ENCODE results near the gene PER1. TPM values are rescaled to one million over a fixed set of nuclear protein-coding genes. Genes with fewer than 3 reads are reported as not detected.
A peak's percentile ranks its signal among the peaks of the same experiment; 100 is the strongest.

The PER1 gene
- total RNA-seq, 2 experiments from 2014 or later: 62.2 to 73.3 TPM

DNA sequence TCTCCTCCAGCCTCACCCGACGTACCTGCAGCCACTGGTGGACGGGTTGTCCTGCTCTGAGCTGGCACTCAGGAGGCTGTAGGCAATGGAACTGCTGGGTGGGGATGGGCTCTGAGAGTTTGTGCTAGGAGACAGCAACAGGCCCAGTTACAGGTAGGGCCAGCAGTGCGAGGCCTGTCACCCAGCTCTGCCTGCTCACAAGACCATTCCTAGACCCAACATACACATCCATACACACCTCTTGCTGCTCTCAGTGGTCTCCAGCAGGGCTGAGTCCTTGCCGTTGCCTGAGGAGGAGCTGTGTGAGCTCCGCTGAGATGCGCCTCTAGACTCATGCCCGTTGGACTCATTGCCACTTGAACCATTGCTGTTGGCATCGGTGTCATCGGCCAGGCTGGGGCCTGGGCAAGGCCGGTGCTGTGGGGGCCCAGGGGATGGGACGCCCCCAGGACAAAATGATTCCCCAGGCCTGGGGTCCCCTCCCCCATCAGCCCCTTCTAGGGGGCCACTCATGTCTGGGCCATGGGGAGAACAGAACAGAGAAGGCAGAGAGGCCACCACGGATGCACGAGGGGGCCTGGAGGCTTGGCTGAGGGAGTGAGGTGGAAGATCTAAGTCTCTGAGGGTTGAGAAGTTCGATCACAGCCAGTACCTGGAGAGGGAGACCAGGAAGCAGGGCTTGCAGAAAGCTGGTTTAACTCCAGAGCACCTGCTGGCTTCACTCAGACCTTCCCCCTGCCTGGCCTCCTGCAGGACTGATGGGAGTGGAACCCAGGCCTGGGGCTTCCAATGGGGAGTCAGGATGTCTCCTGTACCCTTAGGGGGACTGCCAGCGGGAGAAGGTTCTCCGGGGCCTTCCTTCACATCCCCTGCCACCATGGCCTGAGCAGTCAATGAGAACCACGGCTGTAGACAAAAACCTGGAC is 1.7 kb downstream of the PER1 start:
- no peak for DNase-seq
- Mint-ChIP-seq H3K27ac (no peak overlapping the region), H3K36me3 (ENCODE audit: low read depth) (peaks cover 17% of the 10 kb centered on the region), H3K4me3 (peak overlapping the region; percentile 84), H3K27me3 (ENCODE audit: low read depth) (no peaks in the 10 kb centered on the region), H3K9me3 (no peaks in the 10 kb centered on the region), H3K4me1 (ENCODE audit: low read depth) (peaks cover 42% of the 10 kb centered on the region)
- CTCF ChIA-PET: interaction anchor here (1.8 kb wide), 1 partner anchor 92 kb away, joined by 7 read pairs; no protein-coding TSS in a partner anchor
- intact Hi-C loops (cut with micrococcal nuclease): loop anchor here (1.0 to 10.0 kb wide), 3 partner anchors 11 to 666 kb away; partner anchors contain the start of genes FXR2, POLR2A and SLC35G6

DNA sequence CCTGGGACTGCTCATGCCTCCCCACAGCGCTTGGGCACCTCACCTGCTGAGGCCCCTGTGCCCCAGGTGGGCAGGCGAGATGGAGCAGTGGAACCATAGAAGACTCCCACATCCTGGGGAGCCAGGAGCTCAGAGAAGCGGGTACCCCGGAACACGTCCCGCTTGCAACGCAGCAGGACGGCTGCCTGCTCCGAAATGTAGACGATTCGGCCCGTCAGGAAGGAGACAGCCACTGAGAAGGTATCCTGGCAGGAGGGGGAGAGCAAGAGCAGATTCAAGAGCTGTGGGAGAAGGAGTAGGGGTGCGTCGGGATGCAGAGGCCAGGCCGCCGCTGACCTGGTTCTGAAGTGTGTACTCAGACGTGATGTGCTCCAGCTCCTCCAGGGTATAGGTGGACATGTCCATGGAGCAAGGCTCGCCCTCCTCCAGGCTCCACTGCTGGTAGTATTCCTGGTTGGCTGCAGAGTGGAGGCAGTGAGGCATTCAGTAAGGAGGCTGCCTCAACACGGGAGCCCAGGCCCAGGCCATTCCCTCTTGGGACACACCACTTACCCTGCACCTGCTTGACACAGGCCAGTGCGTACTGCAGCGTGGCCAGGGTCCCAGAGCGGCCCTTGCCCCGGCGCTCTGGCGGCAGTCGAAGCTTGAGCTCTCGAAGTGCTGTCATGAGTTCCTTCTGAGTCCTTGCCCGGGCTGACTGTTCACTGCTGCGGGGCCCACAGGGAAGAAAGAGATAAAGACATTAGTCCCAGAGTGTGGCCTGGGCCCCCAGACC is 2.6 kb downstream of the PER1 start:
- CTCF ChIA-PET: no interaction called here
- Mint-ChIP-seq H3K27me3 (ENCODE audit: low read depth) (no peaks in the 10 kb centered on the region), H3K4me1 (ENCODE audit: low read depth) (peaks cover 33% of the 10 kb centered on the region), H3K36me3 (ENCODE audit: low read depth) (peaks cover 17% of the 10 kb centered on the region), H3K27ac (no peak overlapping the region), H3K4me3 (no peak overlapping the region), H3K9me3 (no peaks in the 10 kb centered on the region)
- no peak for DNase-seq
- intact Hi-C loops (cut with micrococcal nuclease): loop anchor here (10.0 kb wide), 2 partner anchors 535 to 665 kb away; partner anchors contain the start of genes FXR2, POLR2A and SLC35G6

DNA sequence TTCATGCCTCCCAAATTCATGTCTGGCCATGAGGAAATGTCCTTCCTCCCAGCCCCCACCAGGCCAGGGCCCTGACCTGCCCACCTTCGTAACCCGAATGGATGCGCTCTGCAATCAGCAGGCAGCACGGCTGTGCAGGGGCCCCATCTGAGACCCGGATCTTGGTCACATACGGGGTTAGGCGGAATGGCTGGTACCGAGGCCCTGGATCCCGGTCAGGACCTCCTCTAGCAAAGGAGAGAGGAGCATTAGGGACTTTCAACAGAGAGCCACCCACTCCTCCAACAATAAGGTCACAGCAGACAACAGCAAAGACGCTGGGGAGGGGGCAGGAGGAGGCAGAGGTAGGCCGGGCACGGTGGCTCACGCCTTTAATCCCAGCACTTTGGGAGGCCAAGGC is 3.6 kb downstream of the PER1 start:
- no peak for DNase-seq
- Mint-ChIP-seq H3K4me1 (ENCODE audit: low read depth) (peaks cover 24% of the 10 kb centered on the region), H3K4me3 (no peak overlapping the region), H3K9me3 (no peaks in the 10 kb centered on the region), H3K36me3 (ENCODE audit: low read depth) (peaks cover 22% of the 10 kb centered on the region), H3K27ac (no peak overlapping the region), H3K27me3 (ENCODE audit: low read depth) (no peaks in the 10 kb centered on the region)
- intact Hi-C loops (cut with micrococcal nuclease): no loop called here
- CTCF ChIA-PET: interaction anchor here (0.8 to 1.0 kb wide), 2 partner anchors 9 to 11 kb away, joined by 3 to 4 read pairs; no protein-coding TSS in a partner anchor

DNA sequence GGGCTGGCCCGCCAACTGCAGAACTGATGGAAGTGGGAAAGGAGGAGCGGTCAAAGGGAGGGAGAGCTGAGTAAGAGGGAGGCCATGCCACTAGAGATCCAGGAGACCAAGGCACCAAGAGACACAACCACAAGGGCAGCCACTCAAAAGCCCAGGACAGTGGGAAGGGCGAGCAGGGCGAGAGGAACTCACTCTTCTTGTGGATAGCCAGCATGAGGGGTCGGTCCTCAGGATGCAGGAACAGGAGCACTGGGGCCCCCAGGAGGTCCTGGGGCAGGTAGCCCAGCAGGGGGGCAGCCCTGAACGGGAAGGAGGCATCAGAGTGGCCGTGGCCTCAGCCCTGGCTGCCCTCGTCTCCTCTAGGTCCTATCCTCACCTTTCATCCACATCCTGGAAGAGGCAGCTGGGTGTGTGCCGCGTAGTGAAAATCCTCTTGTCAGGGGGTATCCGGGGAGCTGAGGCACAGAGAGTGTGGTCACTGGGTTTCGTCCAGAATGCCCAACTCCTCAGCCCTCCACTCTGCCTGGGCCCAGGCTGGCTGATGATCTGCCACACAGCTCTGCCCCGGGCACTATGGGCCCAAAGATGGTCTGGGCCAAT is 4.3 kb downstream of the PER1 start:
- Mint-ChIP-seq H3K27ac (no peak overlapping the region), H3K4me1 (ENCODE audit: low read depth) (peaks cover 18% of the 10 kb centered on the region), H3K36me3 (ENCODE audit: low read depth) (peaks cover 25% of the 10 kb centered on the region), H3K9me3 (no peaks in the 10 kb centered on the region), H3K27me3 (ENCODE audit: low read depth) (no peaks in the 10 kb centered on the region), H3K4me3 (no peak overlapping the region)
- intact Hi-C loops (cut with micrococcal nuclease): no loop called here
- CTCF ChIA-PET: interaction anchor here (0.8 to 1.0 kb wide), 2 partner anchors 8 to 12 kb away, joined by 3 to 4 read pairs; no protein-coding TSS in a partner anchor
- no peak for DNase-seq

DNA sequence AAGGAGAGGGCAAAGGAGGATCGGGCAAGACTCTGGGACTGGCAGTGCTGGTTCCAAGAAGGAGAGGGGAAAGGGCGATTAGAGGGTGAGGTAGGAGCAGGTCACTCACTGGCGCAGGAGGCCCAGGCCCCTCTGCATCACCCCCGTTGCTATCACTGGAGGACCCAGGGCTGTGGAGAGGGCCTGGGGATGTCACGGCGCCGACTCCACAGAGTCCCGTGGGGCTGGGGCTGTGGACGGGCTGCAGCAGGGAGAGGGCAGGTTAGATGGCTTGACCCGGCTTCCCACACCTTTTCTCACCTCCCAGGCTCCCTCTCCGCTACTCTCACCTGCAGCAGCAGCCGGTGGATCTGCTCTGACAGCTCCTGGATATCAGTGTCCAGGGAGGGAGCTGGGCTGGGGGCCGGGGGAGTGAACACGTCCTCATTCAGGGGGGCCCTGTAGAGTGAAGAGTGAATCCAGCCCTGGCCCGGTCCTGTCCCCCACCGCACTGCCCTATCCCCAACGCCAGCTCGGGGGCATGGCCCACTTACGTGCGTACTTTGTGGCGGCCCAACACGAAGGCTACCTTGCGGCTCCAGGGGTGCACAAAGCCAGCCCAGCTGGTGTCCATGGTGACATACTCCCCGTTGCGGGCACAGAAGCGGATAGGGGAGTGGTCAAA is 4.9 kb downstream of the PER1 start:
- H3K36me3 Mint-ChIP-seq (ENCODE audit: low read depth): peaks cover 29% of the 10 kb centered on the region
- no peak for DNase-seq
- no peak overlapping the region for H3K27ac Mint-ChIP-seq
- H3K27me3 Mint-ChIP-seq (ENCODE audit: low read depth): no peaks in the 10 kb centered on the region
- peaks cover 12% of the 10 kb centered on the region for H3K4me1 Mint-ChIP-seq (ENCODE audit: low read depth)
- H3K9me3 Mint-ChIP-seq: no peaks in the 10 kb centered on the region
- no peak overlapping the region for H3K4me3 Mint-ChIP-seq
- intact Hi-C loops (cut with micrococcal nuclease): no loop called here
- CTCF ChIA-PET: interaction anchor here (0.6 to 1.0 kb wide), 2 partner anchors 8 to 13 kb away, joined by 3 to 5 read pairs; no protein-coding TSS in a partner anchor

DNA sequence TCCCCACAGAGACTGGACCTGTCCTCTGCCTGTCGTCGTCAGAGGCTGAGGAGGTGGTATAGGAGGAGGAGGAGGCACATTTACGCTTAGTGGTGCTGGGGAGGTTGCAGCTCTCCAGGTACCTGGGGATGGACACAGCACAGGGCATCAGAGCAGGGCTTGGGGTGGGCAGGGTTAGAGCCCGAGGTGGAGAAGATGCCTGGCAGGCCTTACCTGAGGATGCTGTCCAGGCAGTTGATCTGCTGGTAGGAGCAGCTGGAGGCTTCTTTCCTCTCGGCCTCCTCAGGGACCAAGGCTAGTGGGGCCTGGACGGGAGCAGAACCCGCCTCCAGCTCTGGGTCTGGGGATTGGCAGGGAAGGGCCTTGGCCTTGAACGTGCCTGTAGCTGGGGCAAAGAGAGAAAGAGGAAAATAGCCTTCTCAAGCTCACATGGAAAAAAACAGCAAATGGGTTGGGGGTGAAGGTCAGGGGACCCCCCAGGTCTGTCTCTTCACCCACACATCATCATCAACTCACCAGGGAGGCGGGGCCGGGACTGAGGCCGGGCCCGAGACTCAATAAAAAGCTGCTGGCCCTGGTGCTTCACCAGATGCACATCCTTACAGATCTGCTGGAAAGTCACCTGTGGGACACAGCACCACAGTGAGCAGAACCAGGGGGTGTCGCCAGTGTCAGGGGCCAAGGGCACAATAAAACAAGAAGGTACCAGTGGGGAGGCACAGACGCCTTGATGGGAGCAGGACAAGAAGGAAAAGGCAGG is 5.6 kb downstream of the PER1 start:
- H3K4me3 Mint-ChIP-seq: no peak overlapping the region
- DNase-seq: no peak

DNA sequence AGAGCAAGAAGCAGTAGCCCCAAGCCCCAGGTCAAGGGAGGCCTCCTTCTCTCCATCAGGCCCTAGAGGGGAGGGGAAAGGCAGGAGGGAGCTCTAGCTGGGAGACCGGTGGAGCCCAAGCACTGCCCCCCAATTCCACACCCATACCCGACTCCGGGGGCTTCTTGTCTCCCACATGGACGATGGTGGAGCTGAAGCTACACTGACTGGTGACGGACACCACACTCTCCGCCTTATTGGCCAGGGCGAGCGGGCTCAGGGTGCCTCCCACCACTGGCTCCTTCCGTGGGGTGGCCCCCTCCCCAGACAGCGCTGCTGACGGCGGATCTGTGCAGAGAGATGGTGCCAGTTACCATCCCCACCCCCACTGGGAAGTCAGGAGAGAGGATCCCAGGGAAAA is 6.4 kb downstream of the PER1 start:
- Mint-ChIP-seq H3K9me3 (no peaks in the 10 kb centered on the region), H3K27ac (no peak overlapping the region), H3K4me3 (no peak overlapping the region), H3K27me3 (ENCODE audit: low read depth) (no peaks in the 10 kb centered on the region), H3K4me1 (ENCODE audit: low read depth) (peaks cover 9% of the 10 kb centered on the region), H3K36me3 (ENCODE audit: low read depth) (peaks cover 36% of the 10 kb centered on the region)
- no peak for DNase-seq
- intact Hi-C loops (cut with micrococcal nuclease): no loop called here
- CTCF ChIA-PET: interaction anchor here (0.9 kb wide), 1 partner anchor 40 kb away, joined by 3 read pairs; no protein-coding TSS in a partner anchor

More for the DNA sequence above, 5.6 kb downstream of the PER1 start:
- no peaks in the 10 kb centered on the region for H3K27me3 Mint-ChIP-seq (ENCODE audit: low read depth)
- intact Hi-C loops (cut with micrococcal nuclease): no loop called here
- H3K4me1 Mint-ChIP-seq (ENCODE audit: low read depth): peaks cover 10% of the 10 kb centered on the region
- H3K9me3 Mint-ChIP-seq: no peaks in the 10 kb centered on the region
- H3K36me3 Mint-ChIP-seq (ENCODE audit: low read depth): peaks cover 30% of the 10 kb centered on the region
- no peak overlapping the region for H3K27ac Mint-ChIP-seq
- CTCF ChIA-PET: interaction anchor here (0.6 to 0.9 kb wide), 3 partner anchors 9 to 39 kb away, joined by 3 to 5 read pairs (median 3); no protein-coding TSS in a partner anchor

DNA sequence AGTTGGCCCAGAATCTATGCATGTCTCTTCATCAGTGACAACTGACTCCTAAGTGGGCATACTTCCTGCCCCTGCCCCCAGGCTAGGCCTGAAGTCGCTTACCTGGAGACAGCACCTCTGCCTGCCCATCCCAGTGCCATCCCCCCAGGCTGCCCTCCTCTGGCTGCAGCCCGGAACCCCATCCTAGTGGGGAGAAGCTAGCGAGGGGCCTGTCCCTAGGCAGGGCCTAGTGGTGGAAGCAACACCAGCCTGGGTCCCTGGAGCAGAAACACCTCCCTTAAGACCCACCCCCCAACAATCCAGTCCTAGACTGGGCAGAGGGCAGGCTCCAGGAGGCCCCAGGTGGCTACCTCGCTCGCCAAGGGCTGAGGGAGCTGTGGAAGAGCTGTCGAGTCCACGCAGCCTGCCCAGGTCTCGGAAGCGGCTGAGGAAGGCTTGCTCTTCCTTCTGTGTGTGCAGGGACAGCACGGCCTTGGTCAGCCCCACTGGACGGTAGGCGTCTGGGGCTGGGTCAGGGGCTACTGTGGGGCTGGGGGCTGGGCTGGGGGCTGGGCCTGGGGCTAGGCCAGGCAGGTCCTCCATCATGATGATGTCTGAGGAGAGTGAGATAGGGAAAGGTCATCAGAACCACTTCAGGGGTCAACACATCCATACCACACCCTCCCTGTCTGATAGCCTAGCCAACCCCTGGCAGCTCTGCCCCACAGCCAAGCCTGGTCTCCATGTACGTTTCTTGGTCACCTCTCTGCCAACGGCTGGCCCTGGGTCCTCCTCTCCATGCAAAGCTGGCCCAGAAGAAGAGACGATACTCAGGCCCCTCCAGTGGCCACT is 7.6 kb downstream of the PER1 start:
- Mint-ChIP-seq H3K36me3 (ENCODE audit: low read depth) (peaks cover 39% of the 10 kb centered on the region), H3K4me1 (ENCODE audit: low read depth) (peaks cover 10% of the 10 kb centered on the region), H3K27me3 (ENCODE audit: low read depth) (no peaks in the 10 kb centered on the region), H3K4me3 (no peak overlapping the region), H3K9me3 (no peaks in the 10 kb centered on the region), H3K27ac (no peak overlapping the region)
- no peak for DNase-seq
- intact Hi-C loops (cut with micrococcal nuclease): no loop called here
- CTCF ChIA-PET: no interaction called here

DNA sequence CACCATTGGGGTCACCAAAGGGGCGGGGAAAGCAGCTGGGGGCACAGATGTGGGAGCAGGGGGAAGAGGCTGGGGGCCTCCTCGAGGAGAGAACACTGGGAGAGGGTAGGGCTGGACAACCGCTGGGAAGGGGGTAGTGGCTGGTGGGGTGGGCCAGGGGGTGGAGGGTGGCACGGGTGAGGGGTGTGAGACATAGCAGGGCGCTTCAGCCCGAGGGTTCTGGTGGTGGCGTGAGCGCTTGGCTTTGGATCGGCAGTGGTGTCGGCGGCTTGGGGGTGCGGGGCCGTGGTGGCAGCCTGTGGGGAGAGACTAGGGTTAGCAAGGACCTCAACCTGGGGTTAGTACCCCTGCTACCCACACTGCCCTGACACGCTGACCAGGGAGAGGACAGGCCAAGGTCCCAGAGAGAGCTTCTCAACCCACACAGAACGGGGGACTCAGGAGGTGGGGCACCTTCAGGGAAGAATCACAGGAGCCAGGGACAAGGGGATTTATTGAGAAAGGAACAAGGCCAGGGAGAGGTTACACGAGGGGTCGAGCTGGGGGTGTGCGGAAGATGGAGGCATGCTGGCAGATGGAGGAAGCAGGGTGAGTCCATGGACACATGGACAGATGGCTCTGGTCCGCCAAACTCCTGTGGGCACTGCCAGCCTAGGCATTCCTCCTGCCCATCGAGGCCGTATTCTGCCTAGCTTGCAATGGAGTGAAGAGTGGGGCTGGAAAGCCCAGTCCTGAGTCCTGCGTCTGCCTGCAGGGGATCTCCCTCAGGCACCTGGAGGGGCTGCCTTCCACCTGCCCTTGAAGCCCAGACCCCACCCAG is 8.4 kb downstream of the PER1 start:
- DNase-seq: no peak
- intact Hi-C loops (cut with micrococcal nuclease): no loop called here
- no peaks in the 10 kb centered on the region for H3K27me3 Mint-ChIP-seq (ENCODE audit: low read depth)
- H3K4me1 Mint-ChIP-seq (ENCODE audit: low read depth): peaks cover 11% of the 10 kb centered on the region
- no peak overlapping the region for H3K27ac Mint-ChIP-seq
- H3K9me3 Mint-ChIP-seq: no peaks in the 10 kb centered on the region
- peaks cover 38% of the 10 kb centered on the region for H3K36me3 Mint-ChIP-seq (ENCODE audit: low read depth)
- H3K4me3 Mint-ChIP-seq: no peak overlapping the region
- CTCF ChIA-PET: interaction anchor here (0.6 kb wide), 1 partner anchor 10 kb away, joined by 8 read pairs; no protein-coding TSS in a partner anchor
